ENCODE measurements around the gene APBA1. TPM values are rescaled to one million over a fixed set of nuclear protein-coding genes. Genes with fewer than 3 reads are reported as not detected.

Gene APBA1
- polyA plus RNA-seq, 5 donors: 8.2 to 15.3 (median 11.8) TPM

DNA sequence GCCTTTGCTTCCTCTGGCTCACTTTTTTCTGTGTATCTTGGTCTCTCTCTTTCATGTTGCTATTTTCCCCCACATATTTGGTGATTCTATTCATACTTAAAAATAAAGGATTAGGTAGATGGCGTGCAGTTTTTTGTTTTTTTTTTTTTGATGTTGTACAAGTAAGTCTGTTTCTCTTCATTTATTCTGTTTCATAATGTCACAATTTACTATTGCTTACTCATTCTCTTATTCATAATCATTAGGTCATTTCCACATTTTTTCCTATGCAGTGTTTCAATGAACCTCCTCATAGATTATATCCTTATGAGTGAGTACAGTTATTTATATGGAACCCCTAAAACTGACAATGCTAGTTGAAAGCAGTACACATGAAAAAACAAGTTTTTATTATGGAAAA lies 136.3 kb downstream of the APBA1 start:
- no peak for DNase-seq

DNA sequence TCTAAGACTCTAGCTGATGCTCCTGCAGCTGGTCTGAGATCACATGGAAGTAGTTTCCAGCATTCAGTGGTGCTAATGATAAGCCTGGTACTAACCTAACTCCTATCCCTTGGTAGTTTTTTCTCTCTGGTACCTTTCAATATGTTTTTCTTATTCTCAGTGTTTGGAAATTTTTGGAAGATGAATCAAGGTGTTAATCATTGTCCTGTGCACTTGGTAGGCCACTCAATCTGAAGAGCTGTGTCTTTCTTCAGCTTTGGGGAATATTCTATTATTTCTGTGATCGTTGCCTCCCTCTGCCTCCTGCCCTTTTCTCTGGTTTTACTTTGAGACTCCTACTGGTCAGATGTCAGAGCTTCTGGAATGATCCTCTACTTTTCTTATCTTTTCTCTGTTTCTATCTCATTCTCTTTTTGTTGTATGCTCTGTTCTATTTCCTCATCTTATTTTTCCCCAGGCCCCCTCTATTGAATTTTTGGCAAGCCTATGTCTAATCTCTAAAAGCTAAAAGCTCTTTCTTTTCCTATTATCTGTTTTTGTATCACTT lies 136.8 kb downstream of the APBA1 start:
- DNase-seq: no peak

- DNase-seq: no peak
These were observed 139.8 kb downstream of the APBA1 start for GRCh38 chr9:69532396-69532795.

DNA sequence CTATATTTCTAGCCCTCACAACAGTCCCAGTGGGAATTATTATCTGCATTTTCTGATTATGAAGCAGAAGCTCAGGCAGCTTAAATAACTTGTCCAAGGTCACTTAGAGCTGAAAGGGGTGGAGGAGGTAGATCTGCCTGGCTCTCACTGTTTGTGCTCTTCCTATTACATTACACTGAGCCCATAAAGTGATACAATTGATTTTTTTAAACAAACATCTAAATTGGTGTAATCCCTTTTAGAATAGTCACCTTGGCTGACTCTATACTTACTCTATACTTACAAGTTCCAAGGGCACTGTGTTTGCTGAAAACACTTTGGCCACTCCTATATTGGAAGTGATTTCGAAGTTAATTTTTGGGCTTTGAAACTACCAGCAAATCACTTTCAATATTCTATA lies 144.7 kb downstream of the APBA1 start:
- DNase-seq: no peak

DNA sequence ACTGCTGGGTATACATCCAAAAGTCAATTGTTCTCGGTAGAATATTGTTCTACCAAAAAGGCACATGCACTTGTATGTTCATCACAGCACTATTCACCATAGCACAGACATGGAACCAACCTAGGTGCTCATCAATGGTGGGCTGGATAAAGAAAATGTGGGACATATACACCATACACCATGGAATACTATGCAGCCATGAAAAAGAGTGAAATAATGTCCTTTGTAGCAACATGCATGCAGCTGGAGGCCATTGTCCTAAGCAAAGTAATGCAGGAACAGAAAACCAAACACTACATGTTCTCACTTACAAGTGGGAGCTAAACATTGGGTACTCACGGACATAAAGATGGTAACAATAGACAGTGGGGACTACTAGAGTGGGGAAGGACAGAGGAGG lies 145.5 kb downstream of the APBA1 start:
- no peak for DNase-seq

GRCh38 chr9:69519470-69520240 lies 152.5 kb downstream of the APBA1 start:
- DNase-seq: no peak

DNA sequence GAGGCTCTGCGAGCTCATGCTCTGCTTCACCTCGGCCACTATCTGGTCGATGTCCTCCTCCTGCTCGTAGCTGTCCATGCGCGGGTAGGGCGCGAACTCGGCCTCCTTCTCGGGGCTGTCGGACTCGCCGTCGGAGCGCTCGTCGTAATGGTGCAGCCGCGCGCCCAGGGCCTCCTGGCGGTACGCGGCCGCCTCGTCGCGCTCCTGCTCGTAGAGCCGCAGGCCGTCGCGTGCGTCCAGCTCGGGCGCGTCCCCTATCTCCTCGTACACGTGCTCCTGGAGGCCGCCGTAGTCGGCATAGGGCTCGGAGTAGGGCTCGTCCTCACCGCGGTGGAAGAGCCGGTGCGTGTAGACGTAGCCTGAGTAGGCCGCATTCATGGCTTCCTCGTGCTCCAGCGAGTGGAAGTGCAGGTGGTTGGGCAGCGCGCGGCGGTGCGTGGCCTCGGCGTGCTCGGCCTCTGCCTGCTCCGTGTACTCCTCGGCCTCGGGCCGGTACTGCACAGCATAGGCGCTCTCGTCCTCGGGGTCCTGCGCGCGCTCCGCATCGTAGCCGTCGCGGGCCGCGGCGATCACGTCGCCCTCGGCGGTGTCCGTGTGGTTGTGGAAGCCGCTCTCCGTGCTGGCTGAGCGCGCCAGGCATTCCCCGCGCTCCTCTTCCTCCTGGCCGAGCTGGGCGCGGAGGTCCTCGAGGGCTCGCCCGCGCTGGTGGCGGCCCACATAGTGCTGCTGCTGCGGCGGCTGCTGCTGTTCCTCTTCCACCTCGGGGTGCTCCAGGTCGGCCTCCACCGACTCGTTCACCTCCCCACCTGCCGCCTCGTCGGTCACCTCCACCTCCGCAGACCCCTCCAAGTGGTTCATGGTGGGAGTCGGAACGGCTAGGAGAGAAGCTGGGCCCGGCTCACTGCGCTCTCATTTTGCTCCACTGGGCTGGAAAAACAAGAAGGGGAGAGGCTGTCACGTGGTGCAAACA lies 155.5 kb downstream of the APBA1 start:
- no peak for DNase-seq

DNA sequence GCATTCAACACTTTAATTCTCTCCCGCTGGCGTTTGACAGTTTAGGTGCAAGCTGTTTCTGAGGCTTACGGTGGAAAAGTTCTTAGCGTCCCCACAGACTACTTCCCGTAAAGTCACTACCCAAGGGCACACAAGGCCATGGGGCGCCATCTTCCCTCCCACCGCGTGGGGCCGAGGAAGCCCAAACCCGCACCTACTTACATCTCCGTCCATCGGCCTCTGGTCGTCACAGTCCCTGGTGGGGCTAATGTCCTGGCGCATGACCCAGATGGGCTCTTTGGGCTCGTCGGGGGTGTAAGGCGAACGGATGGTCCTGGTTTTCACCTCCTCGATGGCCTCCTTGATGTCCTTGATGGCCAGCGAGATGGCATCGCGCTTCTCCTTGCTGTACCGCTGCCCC lies 156.4 kb downstream of the APBA1 start:
- DNase-seq: no peak

GRCh38 chr9:69513141-69513820 lies 158.9 kb downstream of the APBA1 start:
- DNase-seq: no peak

- no peak for DNase-seq
These were observed 168.1 kb downstream of the APBA1 start for GRCh38 chr9:69504058-69504457.

GRCh38 chr9:69502671-69503301 lies 169.4 kb downstream of the APBA1 start:
- DNase-seq: no peak

GRCh38 chr9:69500896-69501295 lies 171.3 kb downstream of the APBA1 start:
- DNase-seq: no peak

- DNase-seq: no peak
These were observed 172.2 kb downstream of the APBA1 start for GRCh38 chr9:69499959-69500358.

DNA sequence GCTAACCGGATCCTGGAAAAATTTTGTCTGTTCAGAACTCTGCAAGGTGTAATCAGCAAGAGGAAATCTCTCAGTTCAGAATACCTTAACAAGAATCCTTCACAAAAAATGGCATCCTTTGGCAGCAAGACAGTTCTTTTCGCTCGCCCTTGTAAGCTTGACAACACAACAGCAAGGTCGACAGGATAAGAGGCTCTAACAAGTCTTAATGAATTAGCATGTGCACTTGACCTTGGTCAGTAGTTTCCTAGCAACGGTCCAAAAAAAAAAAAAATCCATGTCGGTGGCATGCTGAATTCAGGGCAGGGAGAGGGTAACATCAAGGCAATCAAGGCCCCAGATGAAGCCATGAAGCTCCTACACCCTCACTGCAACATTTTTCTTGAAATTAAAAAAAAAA lies 172.8 kb downstream of the APBA1 start:
- no peak for DNase-seq

- no peak for DNase-seq
These were observed 173.7 kb downstream of the APBA1 start for GRCh38 chr9:69498470-69498869.

- DNase-seq: no peak
These were observed 174.4 kb downstream of the APBA1 start for GRCh38 chr9:69497816-69498215.

DNA sequence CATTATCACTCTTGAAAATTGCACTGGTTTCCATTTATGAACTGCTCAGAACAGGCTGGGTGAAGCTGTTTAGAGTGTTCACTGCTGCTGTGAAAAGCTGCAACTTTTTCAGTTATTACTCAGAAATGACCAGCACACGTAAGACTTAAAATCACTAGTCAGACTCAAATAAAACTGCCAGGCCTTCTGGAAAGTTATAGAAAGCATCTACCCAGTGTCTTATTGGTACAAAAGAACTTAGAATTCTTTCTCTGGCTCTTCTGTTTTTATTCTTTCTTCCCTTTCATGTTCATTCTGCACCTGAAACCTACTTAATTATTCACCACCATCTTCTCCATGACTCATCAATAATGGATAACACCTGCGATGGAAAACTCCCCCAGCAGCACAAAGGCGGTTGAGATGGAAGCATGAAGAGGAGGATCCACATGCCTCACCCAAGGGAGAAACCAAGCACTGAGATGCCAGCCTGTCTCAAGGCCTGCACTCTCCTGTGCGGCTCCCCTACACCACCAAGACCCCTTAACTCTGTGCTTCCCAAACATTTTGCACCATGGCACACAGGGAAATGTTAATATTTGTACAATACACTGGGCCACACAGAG lies 175.2 kb downstream of the APBA1 start:
- no peak for DNase-seq

DNA sequence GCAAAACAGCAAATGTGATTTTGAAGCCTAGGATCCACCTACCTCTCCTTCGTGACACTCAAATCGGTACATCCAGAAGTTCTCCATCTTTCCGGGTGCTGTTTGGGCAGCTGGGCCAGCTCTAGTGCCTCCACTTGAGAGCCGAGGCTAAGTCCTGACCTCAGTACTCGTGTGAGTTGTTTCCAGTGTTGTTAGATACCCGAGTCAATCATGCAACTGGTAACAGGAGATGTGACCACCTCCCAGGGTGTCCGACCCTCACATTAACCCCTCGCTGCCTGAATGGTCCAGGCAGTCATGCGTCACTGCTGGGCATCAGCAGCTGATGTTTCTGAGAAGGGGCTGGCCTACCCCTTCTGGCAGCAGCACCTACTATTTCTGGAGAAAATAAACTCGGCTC lies 176.9 kb downstream of the APBA1 start:
- DNase-seq: no peak

DNA sequence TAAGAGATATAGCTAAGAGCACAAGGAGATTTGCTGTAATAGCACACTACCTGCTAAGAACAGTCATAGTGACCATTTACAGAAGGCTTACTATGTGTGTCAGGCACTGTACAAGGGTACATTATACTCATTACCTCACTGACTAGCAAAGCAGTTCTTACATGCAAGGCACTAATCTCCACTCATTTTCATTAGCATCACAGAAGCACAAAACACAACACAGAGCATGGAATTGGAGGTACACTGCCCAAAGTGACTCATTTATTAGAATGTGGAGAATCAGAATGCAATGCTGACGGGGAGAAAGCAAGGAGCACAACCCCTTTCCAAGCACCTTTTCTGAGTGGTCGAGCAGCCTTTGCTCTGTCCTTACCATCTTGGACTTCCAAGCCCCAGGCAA lies 177.4 kb downstream of the APBA1 start:
- DNase-seq: no peak

GRCh38 chr9:69494208-69494607 lies 178.0 kb downstream of the APBA1 start:
- DNase-seq: no peak

DNA sequence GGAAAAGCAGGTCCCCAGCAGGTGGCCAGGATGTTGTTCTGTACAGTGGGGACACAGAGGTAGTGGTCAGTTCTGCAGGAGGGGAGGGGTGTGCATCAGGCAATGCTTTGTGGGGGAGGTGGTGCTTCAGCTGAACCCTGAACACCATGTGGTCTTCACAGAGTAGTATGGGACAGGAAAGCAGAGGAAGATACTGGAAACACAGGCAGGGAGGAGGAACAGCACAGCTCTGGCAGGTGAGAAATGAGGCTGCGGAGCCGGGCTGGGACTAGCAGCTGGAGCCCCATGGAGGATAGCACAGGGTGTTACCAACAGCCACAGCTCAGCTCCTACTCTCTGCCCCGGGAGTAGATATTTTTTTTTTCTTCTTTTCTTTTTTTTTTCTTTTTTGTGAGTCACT lies 185.7 kb downstream of the APBA1 start:
- DNase-seq: no peak
